Parathyroid adenoma (tissue), 2 donors: Measurements from ENCODE around the gene UPK3A.

Source experiments
- H2AFZ ChIP-seq: fragments of 300-600 bp; sonication (generic); one replicate; pipeline ENCODE4 v1.7.0; 2017; ENCODE audit warnings: antibody characterized with exemption, mild to moderate bottlenecking
- H3K27ac ChIP-seq: fragments of 300-600 bp; sonication (generic); one replicate; pipeline ENCODE4 v1.7.0; 2017
- H3K27me3 ChIP-seq: fragments of 300-600 bp; sonication (generic); one replicate; pipeline ENCODE4 v1.7.0; 2017; ENCODE audit warnings: low read length; ENCODE audit not compliant: control insufficient read depth, insufficient read depth
- H3K36me3 ChIP-seq: fragments of 300-600 bp; sonication (generic); one replicate; pipeline ENCODE4 v1.7.0; 2017; ENCODE audit warnings: low read length; ENCODE audit not compliant: control insufficient read depth, insufficient read depth
- H3K4me1 ChIP-seq: fragments of 300-600 bp; sonication (generic); one replicate; pipeline ENCODE4 v1.7.0; 2017; ENCODE audit warnings: control low read depth
- H3K4me2 ChIP-seq: fragments of 300-600 bp; sonication (generic); one replicate; pipeline ENCODE4 v1.7.0; 2017; ENCODE audit warnings: low read length
- H3K4me3 ChIP-seq: fragments of 300-600 bp; sonication (generic); one replicate; pipeline ENCODE4 v1.7.0; 2017; ENCODE audit warnings: low read depth, low read length
- H3K79me2 ChIP-seq: fragments of 300-600 bp; sonication (generic); one replicate; pipeline ENCODE4 v1.7.0; 2017; ENCODE audit warnings: control low read depth
- H3K9ac ChIP-seq: fragments of 300-600 bp; sonication (generic); one replicate; pipeline ENCODE4 v1.7.0; 2017; ENCODE audit warnings: mild to moderate bottlenecking
- H3K9me3 ChIP-seq: fragments of 300-600 bp; sonication (generic); one replicate; pipeline ENCODE4 v1.7.0; 2017; ENCODE audit warnings: low read length; ENCODE audit not compliant: control insufficient read depth
- CTCF ChIP-seq: fragments of 300-600 bp; sonication (generic); IDR thresholded peaks from one replicate; pipeline ENCODE4 v1.7.0; 2017; ENCODE audit warnings: antibody characterized with exemption, mild to moderate bottlenecking
- donor health status: primary hyperparathyroidism.

UPK3A gene

GRCh38 chr22:45268167-45268957 lies 16.4 kb upstream of the UPK3A start:
- H3K4me1 ChIP-seq: peaks cover 7% of the 10 kb centered on the region
- no peak overlapping the region for H3K27ac ChIP-seq
- no peak overlapping the region for H3K9ac ChIP-seq

GRCh38 chr22:45268958-45269844 lies 15.5 kb upstream of the UPK3A start:
- Histone ChIP-seq H3K4me2 (peak overlapping the region; percentile 84), H3K27ac (no peak overlapping the region), H3K9me3 (no peaks in the 10 kb centered on the region), H3K36me3 (no peaks in the 10 kb centered on the region), H2AFZ (peak overlapping the region; percentile 84), H3K4me1 (peaks cover 3% of the 10 kb centered on the region), H3K27me3 (no peaks in the 10 kb centered on the region), H3K4me3 (peak overlapping the region; percentile 63), H3K79me2 (no peaks in the 10 kb centered on the region), H3K9ac (no peak overlapping the region)
- TF ChIP-seq CTCF: peak; percentile 85

More at GRCh38 chr22:45268167-45268957, 16.4 kb upstream of the UPK3A start:
- Histone ChIP-seq H3K36me3 (no peaks in the 10 kb centered on the region), H3K4me3 (peak overlapping the region; percentile 53), H3K9me3 (no peaks in the 10 kb centered on the region), H3K27me3 (no peaks in the 10 kb centered on the region), H3K79me2 (no peaks in the 10 kb centered on the region), H2AFZ (peak overlapping the region; percentile 84), H3K4me2 (peak overlapping the region; percentile 78)
- no peak for TF ChIP-seq CTCF

- H2AFZ ChIP-seq: no peak overlapping the region
- no peaks in the 10 kb centered on the region for H3K36me3 ChIP-seq
- H3K9ac ChIP-seq: no peak overlapping the region
- no peaks in the 10 kb centered on the region for H3K27me3 ChIP-seq
- no peak for TF ChIP-seq CTCF
- no peak overlapping the region for H3K4me3 ChIP-seq
- no peaks in the 10 kb centered on the region for H3K9me3 ChIP-seq
- H3K79me2 ChIP-seq: no peaks in the 10 kb centered on the region
- H3K4me2 ChIP-seq: no peak overlapping the region
- peaks cover 2% of the 10 kb centered on the region for H3K4me1 ChIP-seq
- no peak overlapping the region for H3K27ac ChIP-seq
Observed at GRCh38 chr22:45270095-45271020, 14.4 kb upstream of the UPK3A start.

GRCh38 chr22:45271667-45272201 lies 13.0 kb upstream of the UPK3A start:
- Histone ChIP-seq H3K79me2 (no peaks in the 10 kb centered on the region), H3K27me3 (no peaks in the 10 kb centered on the region), H3K9ac (no peak overlapping the region), H3K9me3 (no peaks in the 10 kb centered on the region), H2AFZ (no peak overlapping the region), H3K4me2 (no peak overlapping the region), H3K27ac (peak overlapping the region; percentile 19), H3K4me1 (peaks cover 2% of the 10 kb centered on the region), H3K4me3 (no peak overlapping the region), H3K36me3 (no peaks in the 10 kb centered on the region)
- no peak for TF ChIP-seq CTCF
